ENCODE results near the gene PM20D1.

The PM20D1 gene

GRCh38 chr1:205809469-205809868 is 40.5 kb downstream of the PM20D1 start:
- Histone ChIP-seq H3K4me3 (replicated peaks; ENCODE audit: insufficient read depth, low read length) (no peak overlapping the region), H3K27me3 (ENCODE audit: insufficient read depth, poor library complexity, severe bottlenecking) (peaks cover 42% of the 10 kb centered on the region), H3K27ac (replicated peaks) (no peak overlapping the region)
- TF ChIP-seq CTCF (IDR thresholded peaks at IDR 0.05; ENCODE audit: insufficient read depth, low read length), result no peak
- no peak for TF ChIP-seq REST (IDR thresholded peaks at IDR 0.05; ENCODE audit: insufficient replicate concordance, low read depth)
- DNase-seq (ENCODE audit: low read depth in 1 of 2, low spot score in 1 of 2), result no peak

GRCh38 chr1:205805082-205805711 is 44.7 kb downstream of the PM20D1 start:
- no peak for TF ChIP-seq SPI1 (IDR thresholded peaks at IDR 0.05; ENCODE audit: borderline replicate concordance, low read depth)
- TF ChIP-seq REST (IDR thresholded peaks at IDR 0.05; ENCODE audit: insufficient replicate concordance, low read depth), result no peak
- no peak for TF ChIP-seq POLR2AphosphoS5 (IDR thresholded peaks at IDR 0.05; ENCODE audit: low read depth)
- no peak for TF ChIP-seq CTCF (IDR thresholded peaks at IDR 0.05; ENCODE audit: insufficient read depth, low read length)
- TF ChIP-seq GABPA (IDR thresholded peaks at IDR 0.05; ENCODE audit: low read depth), result no peak
- peaks cover 15% of the 10 kb centered on the region for H3K27me3 ChIP-seq (ENCODE audit: insufficient read depth, poor library complexity, severe bottlenecking)
- H3K4me3 ChIP-seq (replicated peaks; ENCODE audit: insufficient read depth, low read length), result no peak overlapping the region
- no peak overlapping the region for H3K27ac ChIP-seq (replicated peaks)
- DNase-seq (ENCODE audit: low read depth in 1 of 2, low spot score in 1 of 2), result no peak

- DNase-seq (ENCODE audit: low read depth in 1 of 2, low spot score in 1 of 2), result no peak
- TF ChIP-seq CTCF (IDR thresholded peaks at IDR 0.05; ENCODE audit: insufficient read depth, low read length) (no peak), SPI1 (IDR thresholded peaks at IDR 0.05; ENCODE audit: borderline replicate concordance, low read depth) (no peak), POLR2AphosphoS5 (IDR thresholded peaks at IDR 0.05; ENCODE audit: low read depth) (no peak), GABPA (IDR thresholded peaks at IDR 0.05; ENCODE audit: low read depth) (no peak), REST (IDR thresholded peaks at IDR 0.05; ENCODE audit: insufficient replicate concordance, low read depth) (no peak)
- Histone ChIP-seq H3K27ac (replicated peaks) (no peak overlapping the region), H3K27me3 (ENCODE audit: insufficient read depth, poor library complexity, severe bottlenecking) (peaks cover 9% of the 10 kb centered on the region), H3K4me3 (replicated peaks; ENCODE audit: insufficient read depth, low read length) (no peak overlapping the region)
These were observed 45.3 kb downstream of the PM20D1 start for GRCh38 chr1:205804605-205805004.

All from HL-60 (cell line).